DOHH2 (cell line): ENCODE data around the gene PPFIA4.

Experiments
- CTCF ChIP-seq: fragments of 200-600 bp; sonication (generic); IDR thresholded peaks from one replicate; pipeline ENCODE4 v1.5.1; 2014; ENCODE audit warnings: antibody characterized with exemption, mild to moderate bottlenecking, low read depth, low read length; ENCODE audit not compliant: poor library complexity, severe bottlenecking
- EZH2phosphoT487 ChIP-seq: fragments of 200-600 bp; sonication (generic); IDR thresholded peaks from 2 replicates; pipeline ENCODE4 v1.6.1; 2017; ENCODE audit warnings: borderline replicate concordance, mild to moderate bottlenecking, antibody characterized with exemption, low read length, moderate library complexity, mixed read lengths

GRCh38 chr1:203073469-203073868, 47.2 kb downstream of the PPFIA4 start:
- TF ChIP-seq CTCF (no peak), EZH2phosphoT487 (no peak)
